K562 (cell line): ENCODE results near the gene PKLR. TPM values are rescaled to one million over a fixed set of nuclear protein-coding genes. Genes with fewer than 3 reads are reported as not detected.

Source experiments
- CBFA2T3 ChIP-seq: fragments of 450-650 bp; IDR thresholded peaks from 2 replicates; pipeline ENCODE4 v1.6.1; 2017
- E2F6 ChIP-seq, 2 experiments: IDR thresholded peaks; 2 replicates each; pipeline ENCODE4 v1.6.1; 2011; ENCODE audit warnings: borderline replicate concordance in 1 of 2, control low read depth in 1 of 2, low read depth in 1 of 2, low read length in 1 of 2, mild to moderate bottlenecking in 1 of 2, mixed read lengths in 1 of 2, moderate library complexity in 1 of 2; ENCODE audit not compliant: insufficient read depth in 1 of 2, insufficient read length in 1 of 2, poor library complexity in 1 of 2, severe bottlenecking in 1 of 2; ENCODE audit errors: extremely low read depth in 1 of 2
- ERF ChIP-seq: fragments of 450-650 bp; formaldehyde crosslinking; IDR thresholded peaks from 2 replicates; pipeline ENCODE4 v1.4.0; 2020; ENCODE audit warnings: mild to moderate bottlenecking, mixed read lengths
- ETV5 ChIP-seq: sonication (generic); formaldehyde crosslinking; IDR thresholded peaks from 2 replicates; pipeline ENCODE4 v1.4.0; 2020; ENCODE audit warnings: low read depth, mild to moderate bottlenecking, missing genetic modification reagents
- OTX1 ChIP-seq: fragments of 450-650 bp; formaldehyde crosslinking; IDR thresholded peaks from 2 replicates; pipeline ENCODE4 v1.4.0; 2022; ENCODE audit warnings: mild to moderate bottlenecking
- POLR2B ChIP-seq: fragments of 450-650 bp; IDR thresholded peaks from 2 replicates; pipeline ENCODE4 v1.6.1; 2018; ENCODE audit warnings: low read depth; ENCODE audit not compliant: partially characterized antibody
- SMARCC2 ChIP-seq: fragments of 450-650 bp; IDR thresholded peaks from 2 replicates; pipeline ENCODE4 v1.6.1; 2017; ENCODE audit warnings: antibody characterized with exemption, moderate library complexity, mild to moderate bottlenecking, low read depth
- ZBTB11 ChIP-seq, 3 experiments: fragments of 200-800 bp in 1 of 3; fragments of 250-450 bp in 1 of 3; fragments of 450-650 bp in 1 of 3; sonication (Bioruptor Pico) in 1 of 3; sonication (Bioruptor generic) in 1 of 3; formaldehyde crosslinking in 1 of 3; IDR thresholded peaks; 2 replicates each; pipeline versions ENCODE4 v1.6.1 to v1.8.0; 2016 to 2022; ENCODE audit warnings: mild to moderate bottlenecking in 2 of 3, missing genetic modification characterization in 2 of 3, missing compliant biosample characterization in 1 of 3, moderate library complexity in 1 of 3
- ZNF668 ChIP-seq: fragments of 250-450 bp; sonication (Bioruptor Pico); IDR thresholded peaks from 2 replicates; pipeline ENCODE4 v1.8.0; 2022; ENCODE audit warnings: mild to moderate bottlenecking, inconsistent platforms
- polyA plus RNA-seq, 8 experiments: library from polyadenylated mRNA; depleted of rRNA in 4 of 8; stranded (reverse) in 5 of 8; unstranded in 3 of 8; fragments of >200 nt; fragmentation: Nextera tagmentation in 2 of 8; fragmentation: Illumina TruSeq in 1 of 8; extraction: Ambion mirVana in 2 of 8; extraction: Trizol in 1 of 8; gene quantifications; 2 replicates each; pipeline versions ENCODE4 v1.2.1 to v1.2.3, GENCODE V29; 2011 to 2014; ENCODE audit warnings: inconsistent platforms in 1 of 8, missing spikeins in 1 of 8
- total RNA-seq, 7 experiments: library from RNA; depleted of rRNA in 6 of 7; stranded (reverse); fragments of >200 nt in 6 of 7; fragmentation: Illumina TruSeq in 2 of 7; extraction: Trizol in 2 of 7; gene quantifications; 2 replicates each; pipeline versions ENCODE4 v1.2.1 to v1.2.3, GENCODE V29; 2011 to 2021; ENCODE audit warnings: low replicate concordance in 1 of 7
- TF ChIP-seq, protein P1 (sequence below): fragments of 250-450 bp; sonication (Bioruptor Pico); IDR thresholded peaks from 2 replicates; pipeline ENCODE4 v1.8.0; 2021; ENCODE audit warnings: borderline replicate concordance, mild to moderate bottlenecking, moderate library complexity; ENCODE audit not compliant: poor library complexity, severe bottlenecking
- TF ChIP-seq, protein P2 (sequence below): fragments of 450-650 bp; IDR thresholded peaks from 2 replicates; pipeline ENCODE4 v1.6.1; 2016; ENCODE audit warnings: missing biosample characterization, missing genetic modification characterization
- TF ChIP-seq, protein P3 (sequence below): fragments of 450-650 bp; IDR thresholded peaks from 2 replicates; pipeline ENCODE4 v1.6.1; 2016; ENCODE audit warnings: low read depth, mild to moderate bottlenecking, moderate library complexity
- TF ChIP-seq, protein P4 (sequence below): fragments of 450-650 bp; IDR thresholded peaks from 2 replicates; pipeline ENCODE4 v1.6.1; 2016; ENCODE audit warnings: borderline replicate concordance
- TF ChIP-seq, protein P5 (sequence below), 2 experiments: fragments of 250-450 bp in 1 of 2; fragments of 450-650 bp in 1 of 2; sonication (Bioruptor Pico) in 1 of 2; IDR thresholded peaks; 2 replicates each; pipeline versions ENCODE4 v1.6.1 to v1.8.0; 2016 to 2021; ENCODE audit warnings: mild to moderate bottlenecking in 2 of 2, moderate library complexity in 2 of 2, missing compliant biosample characterization in 1 of 2, missing genetic modification characterization in 1 of 2

PKLR gene
- total and polyA plus RNA-seq, 9 of the 15 experiments (the other 6 are each of a cell fraction or from before 2014, with no cell fraction given), result 10.7 to 78.4 (median 38.2) TPM

DNA sequence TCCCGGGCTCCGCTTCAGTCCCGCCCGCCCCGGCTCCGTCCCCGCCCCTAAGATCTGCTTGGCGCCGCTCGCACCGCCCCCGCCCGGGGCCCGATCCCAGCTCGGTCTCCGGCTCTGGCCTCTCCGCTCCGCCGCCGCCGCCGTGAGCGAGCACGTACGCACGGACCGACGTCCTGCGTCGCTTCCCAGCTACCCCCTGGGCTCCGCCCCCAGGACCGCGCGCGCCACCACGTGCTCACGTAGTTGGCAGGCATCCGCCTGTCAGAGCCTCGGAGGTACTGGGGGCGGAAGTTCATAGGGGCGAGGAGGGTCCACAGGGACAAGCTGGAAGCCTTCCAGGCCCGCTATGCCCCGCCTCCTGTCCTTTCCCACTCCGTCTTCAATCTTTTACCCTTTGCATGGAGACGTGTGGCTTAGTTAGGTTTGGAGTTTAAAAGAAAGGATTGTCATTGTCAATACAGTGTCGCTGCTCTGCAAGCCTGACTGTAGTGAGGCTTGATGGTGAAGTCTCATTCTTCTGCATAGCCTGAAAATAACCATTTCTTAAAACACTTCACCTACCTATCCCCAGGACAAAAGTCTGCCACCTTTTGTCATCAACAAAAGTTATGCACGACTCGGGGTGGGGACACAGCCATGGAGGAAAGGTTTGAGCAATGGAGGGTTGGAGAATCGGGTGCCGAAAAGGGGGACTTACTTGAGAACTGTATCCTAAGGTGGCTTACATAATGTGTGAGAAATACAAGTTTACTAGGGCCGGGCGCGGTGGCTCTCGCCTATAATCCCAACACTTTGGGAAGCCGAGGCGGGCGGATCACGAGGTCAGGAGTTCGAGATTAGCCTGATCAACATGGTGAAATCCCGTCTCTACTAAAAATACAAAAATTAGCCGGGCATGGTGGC lies 27.6 kb downstream of the PKLR start, which contains the start of gene CLK2 (continued):
- peak; percentile 76; the same call in 1 of the 2 replicates for TF ChIP-seq ETV5 (CRISPR knock-in tag)
- peak; percentile 63 for TF ChIP-seq POLR2B
- TF ChIP-seq, protein P1, sequence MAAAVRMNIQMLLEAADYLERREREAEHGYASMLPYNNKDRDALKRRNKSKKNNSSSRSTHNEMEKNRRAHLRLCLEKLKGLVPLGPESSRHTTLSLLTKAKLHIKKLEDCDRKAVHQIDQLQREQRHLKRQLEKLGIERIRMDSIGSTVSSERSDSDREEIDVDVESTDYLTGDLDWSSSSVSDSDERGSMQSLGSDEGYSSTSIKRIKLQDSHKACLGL (CRISPR knock-in tag), result peak; percentile 67
- TF ChIP-seq SMARCC2, result 0 out of 2 replicates have a peak, but pooled peaks have one; percentile 37
- TF ChIP-seq, protein P2, sequence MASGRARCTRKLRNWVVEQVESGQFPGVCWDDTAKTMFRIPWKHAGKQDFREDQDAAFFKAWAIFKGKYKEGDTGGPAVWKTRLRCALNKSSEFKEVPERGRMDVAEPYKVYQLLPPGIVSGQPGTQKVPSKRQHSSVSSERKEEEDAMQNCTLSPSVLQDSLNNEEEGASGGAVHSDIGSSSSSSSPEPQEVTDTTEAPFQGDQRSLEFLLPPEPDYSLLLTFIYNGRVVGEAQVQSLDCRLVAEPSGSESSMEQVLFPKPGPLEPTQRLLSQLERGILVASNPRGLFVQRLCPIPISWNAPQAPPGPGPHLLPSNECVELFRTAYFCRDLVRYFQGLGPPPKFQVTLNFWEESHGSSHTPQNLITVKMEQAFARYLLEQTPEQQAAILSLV (tag), result no peak
- TF ChIP-seq ERF, result 0 out of 2 replicates have a peak, but pooled peaks have one; percentile 65
- TF ChIP-seq, protein P3, sequence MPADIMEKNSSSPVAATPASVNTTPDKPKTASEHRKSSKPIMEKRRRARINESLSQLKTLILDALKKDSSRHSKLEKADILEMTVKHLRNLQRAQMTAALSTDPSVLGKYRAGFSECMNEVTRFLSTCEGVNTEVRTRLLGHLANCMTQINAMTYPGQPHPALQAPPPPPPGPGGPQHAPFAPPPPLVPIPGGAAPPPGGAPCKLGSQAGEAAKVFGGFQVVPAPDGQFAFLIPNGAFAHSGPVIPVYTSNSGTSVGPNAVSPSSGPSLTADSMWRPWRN, result 0 out of 2 replicates have a peak, but pooled peaks have one; percentile 16
- TF ChIP-seq, protein P4, sequence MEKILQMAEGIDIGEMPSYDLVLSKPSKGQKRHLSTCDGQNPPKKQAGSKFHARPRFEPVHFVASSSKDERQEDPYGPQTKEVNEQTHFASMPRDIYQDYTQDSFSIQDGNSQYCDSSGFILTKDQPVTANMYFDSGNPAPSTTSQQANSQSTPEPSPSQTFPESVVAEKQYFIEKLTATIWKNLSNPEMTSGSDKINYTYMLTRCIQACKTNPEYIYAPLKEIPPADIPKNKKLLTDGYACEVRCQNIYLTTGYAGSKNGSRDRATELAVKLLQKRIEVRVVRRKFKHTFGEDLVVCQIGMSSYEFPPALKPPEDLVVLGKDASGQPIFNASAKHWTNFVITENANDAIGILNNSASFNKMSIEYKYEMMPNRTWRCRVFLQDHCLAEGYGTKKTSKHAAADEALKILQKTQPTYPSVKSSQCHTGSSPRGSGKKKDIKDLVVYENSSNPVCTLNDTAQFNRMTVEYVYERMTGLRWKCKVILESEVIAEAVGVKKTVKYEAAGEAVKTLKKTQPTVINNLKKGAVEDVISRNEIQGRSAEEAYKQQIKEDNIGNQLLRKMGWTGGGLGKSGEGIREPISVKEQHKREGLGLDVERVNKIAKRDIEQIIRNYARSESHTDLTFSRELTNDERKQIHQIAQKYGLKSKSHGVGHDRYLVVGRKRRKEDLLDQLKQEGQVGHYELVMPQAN, result peak; percentile 84; the same call in 1 of the 2 replicates
- TF ChIP-seq E2F6 (IDR thresholded peaks at IDR 0.05; ENCODE audit: borderline replicate concordance in 1 of 2, extremely low read depth in 1 of 2, insufficient read depth in 1 of 2, insufficient read length in 1 of 2, low read depth in 1 of 2, low read length in 1 of 2, poor library complexity in 1 of 2, severe bottlenecking in 1 of 2), result peak; percentile 92 to 97
- TF ChIP-seq OTX1 (CRISPR knock-in tag), result no peak
- TF ChIP-seq CBFA2T3, result no peak
- TF ChIP-seq ZBTB11 (CRISPR knock-in tag; IDR thresholded peaks at IDR 0.05), result peak in 1 of 3 experiments; percentile 59; a peak in 1 of 6 replicates
- TF ChIP-seq, protein P5, sequence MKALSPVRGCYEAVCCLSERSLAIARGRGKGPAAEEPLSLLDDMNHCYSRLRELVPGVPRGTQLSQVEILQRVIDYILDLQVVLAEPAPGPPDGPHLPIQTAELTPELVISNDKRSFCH (CRISPR knock-in tag; IDR thresholded peaks at IDR 0.05), result no peak
- TF ChIP-seq, protein P5 (tag; IDR thresholded peaks at IDR 0.05), result 0 out of 2 replicates have a peak, but pooled peaks have one; percentile 58
- no peak for TF ChIP-seq ZNF668 (CRISPR knock-in tag)
